Islet of Langerhans (tissue), 1 donor: ENCODE results near the gene ACKR1.

Experiments used
- FAIRE-seq: peaks from one replicate; lab custom pipeline; 2011; peaks lifted over from hg19 to GRCh38; lab: Jason Lieb, UNC

The ACKR1 gene

DNA sequence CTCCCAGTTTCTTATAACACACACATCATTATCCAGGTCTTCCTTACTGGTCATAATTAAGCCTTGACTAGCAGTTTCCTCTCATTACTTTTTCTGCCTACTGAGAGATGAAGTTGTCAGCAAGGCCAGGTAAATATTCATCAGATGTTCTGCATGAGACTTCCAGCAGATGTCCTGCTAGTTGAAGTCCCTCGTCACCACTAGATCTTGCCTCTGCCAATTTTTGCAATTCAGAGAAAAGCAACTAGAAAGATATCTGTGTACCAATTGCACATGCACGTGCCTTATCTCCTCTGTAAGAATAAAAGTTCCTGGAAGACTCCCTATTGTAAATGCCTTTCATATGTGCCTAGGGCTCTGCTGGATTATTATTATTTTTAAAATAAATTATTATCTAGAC lies 18.3 kb downstream of the ACKR1 start:
- no peak for FAIRE-seq

GRCh38 chr1:159228554-159228953 lies 23.9 kb downstream of the ACKR1 start:
- FAIRE-seq: no peak

GRCh38 chr1:159229260-159229885 lies 24.7 kb downstream of the ACKR1 start:
- FAIRE-seq: no peak

DNA sequence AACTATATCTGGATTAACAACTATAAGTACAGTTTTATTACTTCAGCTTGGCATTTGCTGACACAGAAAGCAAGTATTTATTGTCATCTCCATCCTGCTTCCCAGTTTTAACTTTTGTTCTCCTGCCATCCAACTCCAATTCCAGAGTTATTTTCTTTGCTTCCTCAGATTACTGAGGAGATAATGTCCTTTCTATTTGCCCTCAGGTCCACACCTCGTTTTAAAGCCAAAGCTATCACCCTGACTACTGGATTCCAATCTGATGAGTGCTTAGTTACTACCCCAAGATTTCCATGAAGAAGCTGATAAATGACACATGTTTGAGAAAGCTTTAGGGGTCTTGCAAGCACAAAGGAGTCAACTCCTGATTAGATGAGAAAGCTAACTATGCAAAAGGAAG lies 25.2 kb downstream of the ACKR1 start:
- no peak for FAIRE-seq

DNA sequence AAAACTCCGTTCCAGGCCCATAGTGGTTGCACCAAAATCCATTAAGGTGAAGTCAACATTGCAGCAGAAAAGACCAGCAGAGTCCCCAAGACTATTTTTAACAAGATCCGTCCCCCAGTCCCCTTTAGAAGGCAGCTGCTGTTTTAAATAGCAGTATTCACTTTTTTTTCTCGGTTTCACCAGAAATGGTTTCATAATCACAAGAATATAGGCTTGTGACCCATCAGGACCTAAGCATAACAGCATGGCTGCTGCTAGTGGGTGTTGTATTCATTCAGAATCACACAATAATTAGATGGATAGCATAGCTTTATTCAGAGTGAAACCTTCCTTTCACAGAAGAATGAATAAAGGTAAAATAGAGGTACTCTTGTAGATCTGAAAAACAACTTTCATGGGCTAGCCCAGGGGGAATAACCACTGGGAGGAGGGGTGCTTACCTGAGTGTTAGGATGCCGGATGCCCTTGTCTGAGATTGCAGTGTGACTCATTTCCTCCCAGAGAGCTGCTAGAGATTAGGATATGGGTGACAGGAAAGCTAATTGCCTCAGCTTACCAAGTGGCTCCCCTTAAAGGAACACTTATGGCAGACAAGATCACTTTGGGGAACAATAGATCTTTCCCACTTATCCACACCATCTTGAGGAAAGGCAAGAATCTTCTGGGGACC lies 35.0 kb downstream of the ACKR1 start:
- FAIRE-seq: no peak

GRCh38 chr1:159247266-159247665 lies 42.6 kb downstream of the ACKR1 start:
- FAIRE-seq: no peak

DNA sequence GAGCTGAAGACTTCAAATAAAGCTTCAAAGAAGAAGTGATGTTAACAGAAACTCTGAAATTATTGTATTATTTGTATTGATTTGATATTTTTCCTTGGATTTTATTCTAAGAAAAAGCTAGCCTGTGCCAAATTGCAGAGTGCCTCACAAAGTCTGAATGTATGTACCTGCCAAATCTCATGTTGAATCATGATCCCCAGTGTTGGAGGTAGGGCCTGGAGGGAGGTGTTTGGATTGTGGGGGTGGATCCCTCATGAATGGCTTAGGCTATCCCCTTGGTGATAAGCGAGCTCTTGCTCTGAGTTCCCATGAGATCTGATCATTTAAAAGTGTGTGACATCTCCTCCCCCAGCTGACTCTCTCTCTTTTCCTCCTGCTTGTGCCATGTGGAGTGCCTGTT lies 43.6 kb downstream of the ACKR1 start:
- FAIRE-seq: no peak

DNA sequence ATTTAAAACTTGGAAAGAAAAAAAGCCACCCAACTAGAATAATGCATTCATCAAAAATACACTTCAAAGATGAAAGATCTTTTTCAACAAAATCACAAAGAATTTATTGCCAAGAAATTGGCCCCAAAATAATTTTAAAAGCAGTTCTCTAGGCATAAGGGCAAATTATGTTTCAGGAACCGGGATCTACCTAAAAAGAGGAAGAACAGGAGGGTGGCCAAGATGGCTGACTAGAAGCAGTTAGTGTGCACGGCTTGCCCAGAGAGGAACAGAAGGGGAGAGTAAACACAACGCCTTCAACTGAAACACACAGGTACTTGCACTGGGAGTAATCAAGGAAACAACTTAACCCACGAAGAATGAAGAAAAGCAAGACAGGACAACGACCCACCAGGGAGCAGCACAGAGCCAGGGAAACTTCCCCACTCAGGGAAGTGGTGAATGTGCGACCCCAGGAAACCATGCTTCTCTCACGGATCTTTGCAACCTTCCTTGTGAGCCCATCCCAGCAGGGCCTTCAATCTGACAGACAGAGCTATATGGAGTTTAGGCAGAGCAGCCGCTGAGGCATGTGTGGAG lies 46.1 kb downstream of the ACKR1 start:
- FAIRE-seq: no peak
